Vagina (tissue), 2 donors: ENCODE results near the gene CHAT.

Source experiments
- CTCF ChIP-seq, 3 experiments: fragments of 450-650 bp in 2 of 3; fragments of 200-600 bp in 1 of 3; sonication (generic) in 1 of 3; IDR thresholded peaks; one replicate each; pipeline ENCODE4 v1.5.1; 2017 to 2019; ENCODE audit warnings: antibody characterized with exemption in 3 of 3, mild to moderate bottlenecking in 2 of 3, moderate library complexity in 2 of 3
- POLR2A ChIP-seq, 2 donors: fragments of 450-650 bp; IDR thresholded peaks; one replicate each; pipeline ENCODE4 v1.6.1; 2017; ENCODE audit warnings: antibody characterized with exemption in 2 of 2, mild to moderate bottlenecking in 2 of 2, moderate library complexity in 2 of 2

GRCh38 chr10:49642311-49642710 is 28.5 kb downstream of the CHAT start:
- TF ChIP-seq POLR2A (IDR thresholded peaks at IDR 0.05) (no peak), CTCF (IDR thresholded peaks at IDR 0.05) (no peak)
